Ectodermal cell (in vitro differentiated cells): ENCODE measurements around the gene KIF26A. TPM values are rescaled to one million over a fixed set of nuclear protein-coding genes. Genes with fewer than 3 reads are reported as not detected.
A peak's percentile ranks its signal among the peaks of the same experiment; 100 is the strongest.

Experiments used
- H3K27ac ChIP-seq: 2 replicates; pipeline ENCODE4 v1.7.0; 2013; ENCODE audit warnings: mild to moderate bottlenecking, low read depth, low read length; ENCODE audit not compliant: insufficient read depth, poor library complexity, severe bottlenecking
- H3K27me3 ChIP-seq: 2 replicates; pipeline ENCODE4 v1.7.0; 2013; ENCODE audit warnings: mild to moderate bottlenecking, low read length; ENCODE audit not compliant: insufficient read depth, control insufficient read depth, poor library complexity, severe bottlenecking
- H3K36me3 ChIP-seq: one replicate; pipeline ENCODE4 v1.7.0; 2013; ENCODE audit warnings: low read length; ENCODE audit not compliant: control insufficient read depth, insufficient read depth
- H3K4me1 ChIP-seq: one replicate; pipeline ENCODE4 v1.7.0; 2013; ENCODE audit warnings: low read length; ENCODE audit not compliant: control insufficient read depth, insufficient read depth
- H3K4me3 ChIP-seq: 2 replicates; pipeline ENCODE4 v1.7.0; 2013; ENCODE audit warnings: low read depth, low read length, control low read depth; ENCODE audit not compliant: insufficient read depth
- H3K9me3 ChIP-seq: 2 replicates; pipeline ENCODE4 v1.7.0; 2013; ENCODE audit warnings: mild to moderate bottlenecking, low read length, moderate library complexity; ENCODE audit not compliant: control insufficient read depth
- WGBS, 2 experiments: methylation state at CpG; one replicate each; pipeline ENCODE4 v1.1.7; 2013; ENCODE audit warnings: missing lambda C conversion rate in 2 of 2; 5-methylcytosine and 5-hydroxymethylcytosine counted together
- polyA plus RNA-seq, 4 experiments: library from polyadenylated mRNA; stranded (reverse); fragments of 50-300 nt; gene quantifications; one replicate each; pipeline ENCODE4 v1.2.3, GENCODE V29; 2013

KIF26A gene
- 7.4 TPM for polyA plus RNA-seq (2013, experiment 1 of 4)
- 9.8 TPM for polyA plus RNA-seq (2013, experiment 2 of 4)
- polyA plus RNA-seq (2013, experiment 3 of 4), result 8.6 TPM
- polyA plus RNA-seq (2013, experiment 4 of 4), result 8.3 TPM

GRCh38 chr14:104138098-104138717 lies at the start of gene KIF26A:
TSS of gene KIF26A (plus strand) at chr14:104138587. CDS start at chr14:104138723, 136 bp downstream.
- H3K9me3 ChIP-seq, result no peaks in the 10 kb centered on the region
- peaks cover 40% of the 10 kb centered on the region for H3K4me1 ChIP-seq
- WGBS, 2 experiments, result 0 to 1% methylated on average over 77 of the region's 77 CpGs
- H3K27ac ChIP-seq, result no peak within 1 kb of the TSS
- H3K27me3 ChIP-seq, result peaks cover 74% of the 10 kb centered on the region
- no peaks in the 10 kb centered on the region for H3K36me3 ChIP-seq
- H3K4me3 ChIP-seq, result peak within 1 kb of the TSS; percentile 58

GRCh38 chr14:104090071-104090748 lies 48.2 kb upstream of the KIF26A start:
- no peaks in the 10 kb centered on the region for H3K36me3 ChIP-seq
- WGBS, 2 experiments, result 94% methylated on average over 20 of the region's 20 CpGs
- H3K27me3 ChIP-seq, result peaks cover 6% of the 10 kb centered on the region
- no peak overlapping the region for H3K4me3 ChIP-seq
- H3K4me1 ChIP-seq, result peaks cover 14% of the 10 kb centered on the region
- no peak overlapping the region for H3K27ac ChIP-seq
- no peaks in the 10 kb centered on the region for H3K9me3 ChIP-seq

GRCh38 chr14:104091061-104091926 lies 47.1 kb upstream of the KIF26A start:
- H3K4me3 ChIP-seq, result no peak overlapping the region
- 82 to 83% methylated on average over 26 of the region's 26 CpGs for WGBS, 2 experiments
- H3K4me1 ChIP-seq, result peaks cover 14% of the 10 kb centered on the region
- H3K27me3 ChIP-seq, result no peaks in the 10 kb centered on the region
- no peak overlapping the region for H3K27ac ChIP-seq
- no peaks in the 10 kb centered on the region for H3K9me3 ChIP-seq
- no peaks in the 10 kb centered on the region for H3K36me3 ChIP-seq

- H3K27ac ChIP-seq, result no peak overlapping the region
- no peaks in the 10 kb centered on the region for H3K36me3 ChIP-seq
- H3K4me3 ChIP-seq, result no peak overlapping the region
- 93% methylated on average over 23 of the region's 23 CpGs for WGBS, 2 experiments
- H3K27me3 ChIP-seq, result no peaks in the 10 kb centered on the region
- H3K4me1 ChIP-seq, result peaks cover 14% of the 10 kb centered on the region
- H3K9me3 ChIP-seq, result no peaks in the 10 kb centered on the region
Observed at GRCh38 chr14:104091927-104092771, 46.2 kb upstream of the KIF26A start.

- Histone ChIP-seq H3K27me3 (no peaks in the 10 kb centered on the region), H3K4me1 (peaks cover 14% of the 10 kb centered on the region)
- whole genome bisulfite sequencing, 2 experiments, result 87 to 88% methylated on average over 11 of the region's 11 CpGs
Observed at GRCh38 chr14:104092931-104093365, 45.4 kb upstream of the KIF26A start.

GRCh38 chr14:104093366-104094055 lies 44.9 kb upstream of the KIF26A start:
- 74 to 77% methylated on average over 18 of the region's 18 CpGs for whole genome bisulfite sequencing, 2 experiments
- H3K27ac ChIP-seq, result no peak overlapping the region
- no peaks in the 10 kb centered on the region for H3K27me3 ChIP-seq
- no peaks in the 10 kb centered on the region for H3K9me3 ChIP-seq
- no peaks in the 10 kb centered on the region for H3K36me3 ChIP-seq
- peaks cover 14% of the 10 kb centered on the region for H3K4me1 ChIP-seq
- H3K4me3 ChIP-seq, result no peak overlapping the region

More at GRCh38 chr14:104092931-104093365, 45.4 kb upstream of the KIF26A start:
- Histone ChIP-seq H3K36me3 (no peaks in the 10 kb centered on the region), H3K27ac (no peak overlapping the region), H3K4me3 (no peak overlapping the region), H3K9me3 (no peaks in the 10 kb centered on the region)

- H3K27me3 ChIP-seq, result no peaks in the 10 kb centered on the region
- H3K36me3 ChIP-seq, result no peaks in the 10 kb centered on the region
- no peak overlapping the region for H3K4me3 ChIP-seq
- 71% methylated on average over 20 of the region's 20 CpGs for WGBS, 2 experiments
- H3K27ac ChIP-seq, result no peak overlapping the region
- H3K9me3 ChIP-seq, result no peaks in the 10 kb centered on the region
- H3K4me1 ChIP-seq, result peaks cover 14% of the 10 kb centered on the region
Observed at GRCh38 chr14:104094056-104094708, 44.2 kb upstream of the KIF26A start.

- Histone ChIP-seq H3K36me3 (no peaks in the 10 kb centered on the region), H3K27me3 (no peaks in the 10 kb centered on the region), H3K4me1 (peaks cover 14% of the 10 kb centered on the region), H3K9me3 (no peaks in the 10 kb centered on the region), H3K27ac (no peak overlapping the region), H3K4me3 (no peak overlapping the region)
- 54% methylated on average over 35 of the region's 35 CpGs for whole genome bisulfite sequencing, 2 experiments
Observed at GRCh38 chr14:104094709-104095425, 43.5 kb upstream of the KIF26A start.
